Smooth muscle cell (in vitro differentiated cells): ENCODE results near the gene PIK3CB. TPM values are rescaled to one million over a fixed set of nuclear protein-coding genes. Genes with fewer than 3 reads are reported as not detected.
"Not testable (repeated sequence)": the region's sequence is repeated elsewhere in the genome, so short reads cannot be mapped to it uniquely, and the experiment has no call there.

ENCODE experiments used
- DNase-seq: peaks from one replicate; lab custom pipeline; 2025; ENCODE audit not compliant: unreplicated experiment; lab: John Stamatoyannopoulos, UW
- H2AFZ ChIP-seq: fragments of 200-600 bp; sonication (generic); 2 replicates; pipeline ENCODE4 v1.6.0; 2016; ENCODE audit warnings: antibody characterized with exemption, low read depth, mild to moderate bottlenecking
- H3F3A ChIP-seq: fragments of 200-600 bp; sonication (generic); 2 replicates; pipeline ENCODE4 v1.6.0; 2017; ENCODE audit warnings: antibody characterized with exemption, low read depth
- H3K27ac ChIP-seq: fragments of 200-600 bp; sonication (generic); 2 replicates; pipeline ENCODE4 v1.5.1; 2016; ENCODE audit warnings: low read depth, mild to moderate bottlenecking
- H3K27me3 ChIP-seq: fragments of 200-600 bp; sonication (generic); 2 replicates; pipeline ENCODE4 v1.6.1; 2016; ENCODE audit warnings: low read depth, mild to moderate bottlenecking
- H3K36me3 ChIP-seq: fragments of 200-600 bp; sonication (generic); 2 replicates; pipeline ENCODE4 v1.5.1; 2016; ENCODE audit warnings: low read depth
- H3K4me1 ChIP-seq: fragments of 200-600 bp; sonication (generic); 2 replicates; pipeline ENCODE4 v1.5.1; 2016; ENCODE audit warnings: low read depth
- H3K4me2 ChIP-seq: fragments of 200-600 bp; sonication (generic); 2 replicates; pipeline ENCODE4 v1.6.0; 2016; ENCODE audit warnings: mild to moderate bottlenecking
- H3K4me3 ChIP-seq: fragments of 200-600 bp; sonication (generic); 2 replicates; pipeline ENCODE4 v1.5.1; 2016; ENCODE audit warnings: mild to moderate bottlenecking
- H3K79me2 ChIP-seq: fragments of 200-600 bp; sonication (generic); 2 replicates; pipeline ENCODE4 v1.6.0; 2016; ENCODE audit warnings: low read depth, mild to moderate bottlenecking
- H3K9ac ChIP-seq: fragments of 200-600 bp; sonication (generic); 2 replicates; pipeline ENCODE4 v1.6.0; 2016; ENCODE audit warnings: low read depth
- H3K9me3 ChIP-seq: fragments of 200-600 bp; sonication (generic); replicated peaks from 2 replicates; pipeline ENCODE4 v1.5.1; 2016; ENCODE audit warnings: low read depth
- H4K20me1 ChIP-seq: fragments of 200-600 bp; sonication (generic); 2 replicates; pipeline ENCODE4 v1.6.0; 2016; ENCODE audit warnings: low read depth
- WGBS: methylation state at CpG from one replicate; pipeline ENCODE4 v1.1.7; 2016; ENCODE audit warnings: low lambda C conversion rate; 5-methylcytosine and 5-hydroxymethylcytosine counted together
- polyA plus RNA-seq: library from polyadenylated mRNA; unstranded; fragments of >200 nt; fragmentation: Nextera tagmentation; extraction: Ambion mirVana; gene quantifications from 2 replicates; pipeline ENCODE4 v1.2.1, GENCODE V29; 2016
- total RNA-seq: library from RNA; depleted of rRNA; stranded (reverse); fragments of >200 nt; gene quantifications from 2 replicates; pipeline ENCODE4 v1.2.3, GENCODE V29; 2014
- TF ChIP-seq, protein P1 (sequence below): fragments of 200-600 bp; sonication (generic); IDR thresholded peaks from 2 replicates; pipeline ENCODE4 v1.5.1; 2017; ENCODE audit warnings: borderline replicate concordance, mild to moderate bottlenecking, antibody characterized with exemption; ENCODE audit not compliant: insufficient read depth, poor library complexity, severe bottlenecking

The PIK3CB gene
- total and polyA plus RNA-seq, 2 experiments from 2014 or later = 2.6 to 4.5 TPM

DNA sequence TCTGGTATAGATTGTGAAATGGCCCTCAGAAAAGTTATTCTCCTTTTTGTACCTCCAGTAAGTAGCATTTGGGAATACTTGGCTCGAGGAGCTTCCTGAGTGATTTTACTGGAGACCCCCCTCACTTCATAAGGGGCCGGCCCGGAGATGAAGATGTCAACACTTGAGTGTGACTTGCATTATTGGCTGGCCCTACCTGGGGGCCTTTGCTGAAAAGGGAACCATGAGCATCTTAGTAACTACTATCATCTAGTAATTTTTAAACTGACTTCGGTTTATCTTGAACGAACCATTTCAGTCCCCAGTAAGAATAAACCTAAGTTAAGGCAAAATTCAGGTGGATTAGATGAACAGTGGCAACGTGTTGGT, 224.8 kb downstream of the PIK3CB start:
- H3K27ac ChIP-seq = no peak overlapping the region
- peak overlapping the region; percentile 89 for H3K4me3 ChIP-seq
- H2AFZ ChIP-seq = peak overlapping the region; percentile 98
- no peaks in the 10 kb centered on the region for H3K4me1 ChIP-seq
- no peak for DNase-seq
- 87% methylated on average over 6 of the region's 6 CpGs for WGBS
- H3K9me3 ChIP-seq = no peaks in the 10 kb centered on the region
- no peak overlapping the region for H3K9ac ChIP-seq
- TF ChIP-seq, protein P1, sequence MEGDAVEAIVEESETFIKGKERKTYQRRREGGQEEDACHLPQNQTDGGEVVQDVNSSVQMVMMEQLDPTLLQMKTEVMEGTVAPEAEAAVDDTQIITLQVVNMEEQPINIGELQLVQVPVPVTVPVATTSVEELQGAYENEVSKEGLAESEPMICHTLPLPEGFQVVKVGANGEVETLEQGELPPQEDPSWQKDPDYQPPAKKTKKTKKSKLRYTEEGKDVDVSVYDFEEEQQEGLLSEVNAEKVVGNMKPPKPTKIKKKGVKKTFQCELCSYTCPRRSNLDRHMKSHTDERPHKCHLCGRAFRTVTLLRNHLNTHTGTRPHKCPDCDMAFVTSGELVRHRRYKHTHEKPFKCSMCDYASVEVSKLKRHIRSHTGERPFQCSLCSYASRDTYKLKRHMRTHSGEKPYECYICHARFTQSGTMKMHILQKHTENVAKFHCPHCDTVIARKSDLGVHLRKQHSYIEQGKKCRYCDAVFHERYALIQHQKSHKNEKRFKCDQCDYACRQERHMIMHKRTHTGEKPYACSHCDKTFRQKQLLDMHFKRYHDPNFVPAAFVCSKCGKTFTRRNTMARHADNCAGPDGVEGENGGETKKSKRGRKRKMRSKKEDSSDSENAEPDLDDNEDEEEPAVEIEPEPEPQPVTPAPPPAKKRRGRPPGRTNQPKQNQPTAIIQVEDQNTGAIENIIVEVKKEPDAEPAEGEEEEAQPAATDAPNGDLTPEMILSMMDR = no peak
- H4K20me1 ChIP-seq = no peaks in the 10 kb centered on the region
- H3K27me3 ChIP-seq = no peaks in the 10 kb centered on the region
- no peaks in the 10 kb centered on the region for H3K79me2 ChIP-seq
- no peaks in the 10 kb centered on the region for H3F3A ChIP-seq
- H3K36me3 ChIP-seq = no peaks in the 10 kb centered on the region
- H3K4me2 ChIP-seq = peak overlapping the region; percentile 97

DNA sequence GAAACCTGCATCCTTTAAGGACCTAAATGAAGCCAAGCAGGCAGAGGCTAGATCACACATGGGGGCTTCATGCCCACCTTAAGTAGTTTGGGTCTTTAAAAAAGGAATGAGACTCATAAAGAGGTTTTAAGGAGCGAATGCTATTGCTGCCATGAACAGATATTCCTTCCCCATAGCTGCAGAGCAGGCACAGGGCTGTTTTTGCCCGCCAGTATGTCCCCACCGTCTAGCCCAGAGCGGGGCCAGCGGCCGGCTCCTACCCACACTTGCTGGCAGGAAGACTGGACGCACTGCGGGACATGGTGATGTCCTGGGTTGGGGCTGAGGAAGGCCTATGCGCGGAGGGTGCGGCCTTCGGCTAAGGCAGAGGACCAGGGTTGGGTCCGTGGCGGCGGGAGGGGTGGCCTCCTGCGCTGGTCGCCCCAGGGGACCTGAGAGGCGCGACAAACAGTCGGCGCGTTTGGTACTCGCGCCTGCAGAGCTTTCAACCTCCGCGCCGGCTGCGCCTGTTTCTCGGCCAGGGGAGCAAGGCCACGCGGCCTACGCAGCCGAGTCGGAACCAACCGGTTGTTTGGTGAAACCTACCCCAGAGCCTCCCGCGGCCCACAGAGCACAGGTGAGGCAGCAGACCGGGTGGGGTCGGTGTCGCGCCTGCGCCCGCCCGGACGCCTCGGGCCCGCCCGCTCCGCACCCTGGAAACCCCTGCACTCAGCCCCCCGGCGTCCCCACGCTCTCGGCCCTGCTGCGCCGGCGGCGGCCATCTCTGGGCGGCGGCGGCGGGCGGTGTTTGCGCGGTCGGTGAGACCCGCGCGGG, 226.2 kb downstream of the PIK3CB start, which contains the start of gene FAIM:
Gene FAIM, plus strand, starts transcription at position 450 of the 814 bp plus-strand sequence. CDS start 10,956 bp downstream, outside the sequence.
- H4K20me1 ChIP-seq = no peaks in the 10 kb centered on the region
- no peaks in the 10 kb centered on the region for H3K4me1 ChIP-seq
- peak within 1 kb of the TSS; percentile 84 for H3K9ac ChIP-seq
- H3K27ac ChIP-seq = peak within 1 kb of the TSS; percentile 38
- H3K79me2 ChIP-seq = no peaks in the 10 kb centered on the region
- peak within 1 kb of the TSS; percentile 89 for H3K4me3 ChIP-seq
- DNase-seq = peak; percentile 63
- no peaks in the 10 kb centered on the region for H3K27me3 ChIP-seq
- TF ChIP-seq, protein P1 = no peak
- H3K36me3 ChIP-seq = no peaks in the 10 kb centered on the region
- WGBS = 2% methylated on average over 60 of the region's 68 CpGs
- H3K9me3 ChIP-seq = no peaks in the 10 kb centered on the region
- peak within 1 kb of the TSS; percentile 97 for H3K4me2 ChIP-seq
- no peaks in the 10 kb centered on the region for H3F3A ChIP-seq
- peak within 1 kb of the TSS; percentile 98 for H2AFZ ChIP-seq

DNA sequence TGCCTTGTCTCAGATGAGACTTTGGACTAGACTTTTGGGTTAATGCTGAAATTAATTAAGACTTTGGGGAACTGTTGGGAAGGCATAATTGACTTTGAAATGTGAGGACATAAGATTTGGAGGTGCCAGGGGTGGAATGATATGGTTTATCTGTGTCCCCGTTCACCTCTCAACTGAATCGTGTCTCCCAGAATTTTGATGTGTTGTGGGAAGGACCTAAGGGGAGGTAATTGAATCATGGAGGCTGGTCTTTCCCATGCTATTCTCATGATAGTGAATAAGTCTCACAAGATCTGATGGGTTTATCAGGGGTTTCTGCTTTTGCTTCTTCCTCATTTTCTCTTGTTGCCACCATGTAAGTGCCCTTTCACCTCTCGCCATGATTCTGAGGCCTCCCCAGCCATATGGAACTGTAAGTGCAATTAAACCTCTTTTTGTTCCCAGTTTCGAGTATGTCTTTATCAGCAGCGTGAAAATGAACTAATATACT, 230.6 kb downstream of the PIK3CB start:
- H3K79me2 ChIP-seq, H3K27ac ChIP-seq, H3K9me3 ChIP-seq, H3K4me1 ChIP-seq, H3K36me3 ChIP-seq, H2AFZ ChIP-seq, H3F3A ChIP-seq, DNase-seq, H3K27me3 ChIP-seq, H4K20me1 ChIP-seq, H3K9ac ChIP-seq, H3K4me2 ChIP-seq, H3K4me3 ChIP-seq: not testable (repeated sequence)
- WGBS = 95% methylated on average over 5 of the region's 5 CpGs

Other genes with a start within 250 kb of the PIK3CB start
- 13.7 and 17.1 TPM in 2 replicates for gene CEP70, start 240.7 kb downstream of the PIK3CB start, total RNA-seq
- 3.9 and 6.3 TPM in 2 replicates for gene CEP70, start 240.7 kb downstream of the PIK3CB start, polyA plus RNA-seq
- gene FAIM, start 226.2 kb downstream of the PIK3CB start, total RNA-seq = 6.4 and 8.8 TPM in 2 replicates
- gene FAIM, start 226.2 kb downstream of the PIK3CB start, polyA plus RNA-seq = 7.2 and 7.8 TPM in 2 replicates
- gene FOXL2, start 112.2 kb upstream of the PIK3CB start, total RNA-seq = not detected in 2 replicates
- 0.59 TPM in 1 of 2 replicates, not detected in the other for gene FOXL2, start 112.2 kb upstream of the PIK3CB start, polyA plus RNA-seq
- gene FOXL2NB, start 112.3 kb upstream of the PIK3CB start, total RNA-seq = not detected in 2 replicates
- gene FOXL2NB, start 112.3 kb upstream of the PIK3CB start, polyA plus RNA-seq = 0.47 TPM in 1 of 2 replicates, not detected in the other
- not detected in 2 replicates for gene PRR23A, start 171.3 kb upstream of the PIK3CB start, total RNA-seq
- not detected in 2 replicates for gene PRR23A, start 171.3 kb upstream of the PIK3CB start, polyA plus RNA-seq
- gene PRR23B, start 186.0 kb upstream of the PIK3CB start, total RNA-seq = not detected in 2 replicates
- not detected in 2 replicates for gene PRR23B, start 186.0 kb upstream of the PIK3CB start, polyA plus RNA-seq
- gene PRR23C, start 210.0 kb upstream of the PIK3CB start, total RNA-seq = not detected in 2 replicates
- gene PRR23C, start 210.0 kb upstream of the PIK3CB start, polyA plus RNA-seq = not detected in 2 replicates